Tibial nerve (tissue), 3 donors: ENCODE data around the gene DOP1B.

Experiments used
- POLR2A ChIP-seq, 2 donors: fragments of 450-650 bp; IDR thresholded peaks; one replicate each; pipeline ENCODE4 v1.6.1; 2017; ENCODE audit warnings: antibody characterized with exemption in 2 of 2, mild to moderate bottlenecking in 2 of 2, moderate library complexity in 2 of 2
- TF ChIP-seq, protein P1 (sequence below), 5 experiments: fragments of 200-600 bp in 3 of 5; fragments of 450-650 bp in 2 of 5; sonication (generic) in 3 of 5; IDR thresholded peaks; one replicate each; pipeline ENCODE4 v1.5.1; 2016 to 2019; ENCODE audit warnings: antibody characterized with exemption in 5 of 5, mild to moderate bottlenecking in 3 of 5, moderate library complexity in 2 of 5

- TF ChIP-seq, protein P1, sequence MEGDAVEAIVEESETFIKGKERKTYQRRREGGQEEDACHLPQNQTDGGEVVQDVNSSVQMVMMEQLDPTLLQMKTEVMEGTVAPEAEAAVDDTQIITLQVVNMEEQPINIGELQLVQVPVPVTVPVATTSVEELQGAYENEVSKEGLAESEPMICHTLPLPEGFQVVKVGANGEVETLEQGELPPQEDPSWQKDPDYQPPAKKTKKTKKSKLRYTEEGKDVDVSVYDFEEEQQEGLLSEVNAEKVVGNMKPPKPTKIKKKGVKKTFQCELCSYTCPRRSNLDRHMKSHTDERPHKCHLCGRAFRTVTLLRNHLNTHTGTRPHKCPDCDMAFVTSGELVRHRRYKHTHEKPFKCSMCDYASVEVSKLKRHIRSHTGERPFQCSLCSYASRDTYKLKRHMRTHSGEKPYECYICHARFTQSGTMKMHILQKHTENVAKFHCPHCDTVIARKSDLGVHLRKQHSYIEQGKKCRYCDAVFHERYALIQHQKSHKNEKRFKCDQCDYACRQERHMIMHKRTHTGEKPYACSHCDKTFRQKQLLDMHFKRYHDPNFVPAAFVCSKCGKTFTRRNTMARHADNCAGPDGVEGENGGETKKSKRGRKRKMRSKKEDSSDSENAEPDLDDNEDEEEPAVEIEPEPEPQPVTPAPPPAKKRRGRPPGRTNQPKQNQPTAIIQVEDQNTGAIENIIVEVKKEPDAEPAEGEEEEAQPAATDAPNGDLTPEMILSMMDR (IDR thresholded peaks at IDR 0.05) = no peak
- no peak for TF ChIP-seq POLR2A (IDR thresholded peaks at IDR 0.05)
Measured at GRCh38 chr21:36188937-36189336, 32.3 kb downstream of the DOP1B start.
